Fibroblast of gingiva (primary cell): ENCODE measurements around the gene ANGPTL5.
A peak's percentile ranks its signal among the peaks of the same experiment; 100 is the strongest.
"Not testable (repeated sequence)": the region's sequence is repeated elsewhere in the genome, so short reads cannot be mapped to it uniquely, and the experiment has no call there.

ENCODE experiments used
- DNase-seq: peaks from one replicate; pipeline ENCODE4 v3.0.0-alpha.2; 2011; ENCODE audit warnings: low read depth

The ANGPTL5 gene

GRCh38 chr11:101916422-101916821, at the start of gene ANGPTL5:
TSS of gene ANGPTL5 (minus strand) at chr11:101916522. CDS start at chr11:101907909, 8,613 bp downstream.
- no peak for DNase-seq

GRCh38 chr11:101964200-101964599, 47.9 kb upstream of the ANGPTL5 start:
- DNase-seq, result not testable (repeated sequence)

GRCh38 chr11:101960231-101960630, 43.9 kb upstream of the ANGPTL5 start:
- no peak for DNase-seq

GRCh38 chr11:101955701-101956100, 39.4 kb upstream of the ANGPTL5 start:
- DNase-seq, result no peak

- DNase-seq, result no peak
Measured at GRCh38 chr11:101955278-101955677, 39.0 kb upstream of the ANGPTL5 start.

GRCh38 chr11:101949680-101950220, 33.4 kb upstream of the ANGPTL5 start:
- no peak for DNase-seq

- DNase-seq, result no peak
Measured at GRCh38 chr11:101945448-101945847, 29.1 kb upstream of the ANGPTL5 start.

GRCh38 chr11:101944923-101945322, 28.6 kb upstream of the ANGPTL5 start:
- DNase-seq, result no peak

- DNase-seq, result no peak
Measured at GRCh38 chr11:101940901-101941520, 24.7 kb upstream of the ANGPTL5 start.

GRCh38 chr11:101931692-101932091, 15.4 kb upstream of the ANGPTL5 start:
- no peak for DNase-seq

GRCh38 chr11:101929294-101929915, 13.1 kb upstream of the ANGPTL5 start:
- no peak for DNase-seq

GRCh38 chr11:101923554-101923953, 7.2 kb upstream of the ANGPTL5 start:
- no peak for DNase-seq

- no peak for DNase-seq
Measured at GRCh38 chr11:101920992-101921391, 4.7 kb upstream of the ANGPTL5 start.

GRCh38 chr11:101917226-101917625, 904 bp upstream of the ANGPTL5 start:
- no peak for DNase-seq

- peak; percentile 88 for DNase-seq
Measured at GRCh38 chr11:101915791-101916291, 481 bp downstream of the ANGPTL5 start.

- DNase-seq, result peak; percentile 99
Measured at GRCh38 chr11:101914738-101915426, 1.4 kb downstream of the ANGPTL5 start, which contains the start of gene CEP126. TSS of gene CEP126 (plus strand) at chr11:101915010. CDS start at chr11:101915285, 275 bp downstream.

GRCh38 chr11:101914341-101914737, 2.0 kb downstream of the ANGPTL5 start:
- DNase-seq, result peak; percentile 79

GRCh38 chr11:101913656-101914055, 2.7 kb downstream of the ANGPTL5 start:
- DNase-seq, result peak; percentile 4

GRCh38 chr11:101912823-101913284, 3.5 kb downstream of the ANGPTL5 start:
- peak; percentile 19 for DNase-seq

GRCh38 chr11:101909087-101909486, 7.2 kb downstream of the ANGPTL5 start:
- DNase-seq, result no peak

- DNase-seq, result peak; percentile 16
Measured at GRCh38 chr11:101907815-101908214, 8.5 kb downstream of the ANGPTL5 start.

- no peak for DNase-seq
Measured at GRCh38 chr11:101894505-101894904, 21.8 kb downstream of the ANGPTL5 start.
